GM19463 (cell line): ENCODE data around the gene SRD5A3.
"Not testable (repeated sequence)": the region's sequence is repeated elsewhere in the genome, so short reads cannot be mapped to it uniquely, and the experiment has no call there.

Experiments
- ATAC-seq: cut with Tn5 transposase; IDR thresholded peaks from one replicate; pipeline ENCODE4 v1.9.1; 2021; ENCODE audit warnings: mild to moderate bottlenecking, moderate library complexity; ENCODE audit not compliant: unreplicated experiment

Gene SRD5A3

DNA sequence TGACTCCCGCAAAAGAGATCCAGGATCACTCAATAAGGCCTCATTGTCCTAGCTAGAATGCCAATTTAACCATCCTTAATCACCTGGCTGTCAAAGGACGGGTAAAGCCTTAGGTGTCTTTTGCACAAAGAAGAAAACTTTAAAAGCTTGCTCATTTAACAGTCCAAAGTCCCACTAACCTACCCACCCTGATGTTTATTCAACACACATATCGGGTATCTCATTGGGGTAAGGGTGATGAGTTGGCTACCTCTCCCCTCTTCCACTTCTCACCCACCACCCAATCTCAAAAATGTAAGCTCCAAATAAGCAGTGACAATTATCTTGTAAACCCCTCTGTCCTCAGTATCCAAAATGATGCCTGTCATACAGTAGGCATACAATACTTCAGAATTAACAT lies 988 bp upstream of the SRD5A3 start:
- ATAC-seq: no peak

DNA sequence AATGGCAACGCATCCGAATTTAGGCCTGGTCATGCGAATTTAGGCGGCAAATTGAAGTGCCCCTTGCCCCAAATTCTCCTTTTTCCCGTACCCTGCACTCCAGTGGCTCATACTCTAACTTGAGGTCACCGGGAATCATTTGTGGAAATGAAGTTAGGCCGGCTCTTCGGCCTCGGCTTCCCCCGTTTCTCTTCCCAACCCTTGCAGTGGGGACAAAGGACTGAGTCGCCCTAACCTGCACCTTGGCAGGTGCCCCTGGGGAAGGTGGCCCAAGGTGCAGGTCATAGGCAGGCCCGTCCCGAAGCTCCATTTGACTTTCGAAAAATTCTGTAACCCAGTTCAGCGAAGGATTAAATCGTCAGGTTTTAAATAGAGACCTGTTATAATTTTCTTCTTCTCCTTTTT lies 811 bp downstream of the SRD5A3 start:
- ATAC-seq: no peak

DNA sequence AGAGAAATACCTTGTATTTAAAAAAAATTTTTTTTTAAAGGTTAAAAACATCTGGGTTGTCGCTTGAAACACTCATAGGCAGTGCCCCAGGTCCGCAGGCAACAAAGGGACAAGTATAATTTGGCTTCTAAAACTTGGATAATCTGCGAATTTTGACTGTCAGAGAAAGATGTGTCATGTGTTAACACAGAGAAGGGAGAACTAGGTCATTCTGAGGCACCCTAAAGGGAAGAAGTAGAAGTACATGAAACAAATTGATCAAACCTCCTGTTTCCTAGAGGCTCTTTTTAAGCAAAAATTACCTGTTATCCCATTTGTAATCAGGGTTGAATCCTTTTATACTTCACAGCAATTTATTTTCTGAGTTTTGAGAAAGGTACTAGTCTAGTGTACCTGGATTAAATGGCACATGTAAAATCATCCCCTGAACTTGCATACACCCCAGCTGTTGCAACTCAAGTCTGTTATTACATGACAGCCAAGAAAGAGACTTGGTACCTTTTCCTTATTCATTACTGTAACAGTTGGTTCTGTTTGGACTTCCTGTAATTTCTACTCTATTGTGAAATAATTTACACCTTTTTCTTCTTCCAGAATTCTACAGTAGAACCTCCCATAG lies 1.7 kb downstream of the SRD5A3 start:
- ATAC-seq: no peak

DNA sequence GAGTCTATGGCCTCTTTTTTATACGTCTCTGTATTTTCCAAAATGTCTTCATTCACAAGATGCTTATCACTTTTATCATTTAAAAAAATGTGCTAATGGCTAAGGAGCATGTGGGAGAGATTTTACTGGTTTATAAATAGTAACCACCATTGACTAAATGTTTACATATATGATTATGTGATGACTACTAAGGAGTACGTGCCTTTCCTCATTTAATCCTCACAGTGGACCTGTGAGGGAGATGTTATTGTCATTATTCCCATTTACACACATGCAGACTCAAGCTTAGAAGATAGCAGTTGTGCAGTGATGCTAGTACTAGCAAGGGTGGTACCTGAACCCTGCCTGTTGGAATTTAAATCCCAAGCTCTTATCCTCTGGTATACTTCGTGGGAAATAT lies 2.4 kb downstream of the SRD5A3 start:
- ATAC-seq: no peak

- not testable (repeated sequence) for ATAC-seq
These were observed 4.8 kb downstream of the SRD5A3 start for GRCh38 chr4:55350870-55351269.

- ATAC-seq: no peak
These were observed 5.8 kb downstream of the SRD5A3 start for GRCh38 chr4:55351824-55352223.

- no peak for ATAC-seq
These were observed 6.7 kb downstream of the SRD5A3 start for GRCh38 chr4:55352726-55353125.

DNA sequence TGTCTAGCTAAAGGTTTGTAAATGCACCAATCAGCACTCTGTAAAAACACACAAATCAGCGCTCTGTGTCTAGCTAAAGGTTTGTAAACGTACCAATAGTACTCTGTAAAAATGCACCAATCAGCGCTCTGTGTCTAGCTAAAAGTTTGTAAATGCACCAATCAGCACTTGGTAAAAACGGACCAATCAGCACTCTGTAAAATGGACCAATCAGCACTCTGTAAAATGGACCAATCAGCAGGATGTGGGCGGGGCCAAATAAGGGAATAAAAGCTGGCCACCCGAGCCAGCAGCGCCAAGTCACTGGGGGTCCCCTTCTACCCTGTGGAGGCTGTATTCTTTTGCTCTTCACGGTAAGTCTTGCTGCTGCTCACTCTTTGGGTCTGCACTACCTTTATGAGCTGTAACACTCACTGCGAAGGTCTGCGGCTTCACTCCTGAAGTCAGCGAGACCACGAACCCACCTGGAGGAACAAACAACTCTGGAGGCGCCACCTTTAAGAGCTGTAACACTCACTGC lies 7.2 kb downstream of the SRD5A3 start:
- not testable (repeated sequence) for ATAC-seq

DNA sequence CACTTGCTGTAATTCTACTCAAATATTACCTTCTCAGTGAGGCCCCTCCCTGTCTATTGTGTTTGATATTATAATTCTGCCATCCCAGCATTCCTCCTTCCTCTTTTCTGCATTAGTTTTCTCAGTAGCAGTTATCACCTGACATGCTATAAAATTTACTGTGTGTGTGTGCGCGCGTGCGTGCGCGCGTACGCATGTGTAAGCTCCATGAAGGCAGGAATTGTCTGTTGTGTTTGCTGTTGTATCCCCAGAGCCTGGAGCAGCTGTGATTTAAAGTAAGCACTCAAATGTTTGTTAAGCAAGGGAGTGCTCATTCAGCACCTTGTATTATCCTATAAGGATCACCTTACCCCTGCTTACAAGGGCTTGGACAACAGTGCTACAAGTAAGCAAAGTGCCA lies 8.6 kb downstream of the SRD5A3 start:
- no peak for ATAC-seq

GRCh38 chr4:55355555-55355954 lies 9.5 kb downstream of the SRD5A3 start:
- no peak for ATAC-seq

GRCh38 chr4:55356991-55357461 lies 11.0 kb downstream of the SRD5A3 start:
- no peak for ATAC-seq

DNA sequence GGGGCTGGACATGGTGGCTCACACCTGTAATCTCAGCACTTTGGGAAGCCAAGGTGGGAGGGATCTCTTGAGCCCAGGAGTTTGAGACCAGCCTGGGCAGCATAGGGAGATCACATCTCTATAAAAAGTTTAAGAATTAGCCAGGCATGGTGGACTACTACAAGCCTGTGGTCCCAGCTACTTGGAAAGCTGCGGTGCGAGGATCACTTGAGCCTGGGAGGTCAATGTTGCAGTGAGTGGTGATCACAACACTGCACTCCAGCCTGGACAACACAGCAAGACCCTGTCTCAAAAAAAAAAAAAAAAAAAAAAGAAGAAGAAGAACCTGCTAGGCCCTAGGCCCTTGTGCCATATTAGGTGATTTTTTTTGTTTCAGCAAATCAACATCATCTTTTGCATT lies 12.2 kb downstream of the SRD5A3 start:
- no peak for ATAC-seq

- peak; percentile 69 for ATAC-seq
These were observed 12.6 kb downstream of the SRD5A3 start for GRCh38 chr4:55358668-55359067.

- ATAC-seq: no peak
These were observed 13.4 kb downstream of the SRD5A3 start for GRCh38 chr4:55359397-55359916.

GRCh38 chr4:55362938-55363337 lies 16.9 kb downstream of the SRD5A3 start:
- ATAC-seq: not testable (repeated sequence)

DNA sequence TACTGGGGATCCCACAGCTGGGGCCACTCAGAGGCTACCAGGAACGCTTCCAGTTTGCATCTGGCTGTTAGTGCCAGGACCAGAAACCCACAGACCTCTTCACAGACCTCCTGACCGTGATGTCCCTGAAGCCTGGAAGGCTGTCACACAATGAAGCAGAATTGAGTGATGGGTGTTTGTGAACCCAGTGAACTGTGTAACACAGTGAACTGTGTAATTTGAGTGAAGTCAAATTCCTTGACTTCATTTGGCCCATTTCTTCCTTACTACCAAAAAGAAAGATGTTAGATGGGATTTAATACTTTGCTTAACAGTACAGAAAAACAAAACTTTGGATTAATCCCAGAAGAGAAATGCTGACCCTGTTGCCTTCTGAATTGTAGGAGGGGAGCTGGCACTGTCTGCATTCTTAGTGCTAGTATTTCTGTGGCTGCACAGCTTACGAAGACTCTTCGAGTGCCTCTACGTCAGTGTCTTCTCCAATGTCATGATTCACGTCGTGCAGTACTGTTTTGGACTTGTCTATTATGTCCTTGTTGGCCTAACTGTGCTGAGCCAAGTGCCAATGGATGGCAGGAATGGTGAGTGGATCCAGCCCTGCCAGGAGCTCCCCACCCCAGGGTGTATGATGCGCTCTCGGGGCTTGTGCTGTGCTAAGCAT lies 17.8 kb downstream of the SRD5A3 start:
- no peak for ATAC-seq

DNA sequence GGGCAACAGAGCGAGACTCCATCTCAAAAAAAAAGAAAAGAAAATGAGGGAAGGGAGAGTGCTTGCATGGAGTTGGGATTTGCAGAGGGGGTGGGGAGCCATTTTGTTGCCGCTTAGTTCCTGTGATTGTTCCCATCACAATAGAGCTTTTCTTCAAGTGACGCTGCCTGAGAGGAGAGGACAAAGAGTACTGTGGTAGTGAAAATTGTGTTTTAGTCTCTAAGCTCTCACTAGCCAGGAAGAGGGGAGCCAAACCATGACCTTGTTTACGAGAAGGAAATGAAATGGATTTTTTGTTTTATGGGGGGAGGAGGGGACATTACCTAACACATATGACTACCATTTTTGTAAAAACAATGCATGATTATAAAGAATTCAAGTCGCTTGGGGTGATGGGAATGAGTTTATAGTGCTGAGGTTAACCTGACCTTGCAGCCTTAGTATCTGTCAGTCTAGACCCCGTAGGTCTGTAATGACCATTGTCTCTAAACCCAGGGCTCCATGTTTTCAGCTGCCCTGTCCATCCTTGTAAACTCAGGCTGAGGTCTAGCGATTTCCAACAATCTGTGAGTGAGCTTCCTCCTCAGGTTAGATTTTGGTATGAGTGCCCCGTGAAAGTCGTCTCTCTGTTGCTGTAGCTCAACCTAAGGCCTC lies 18.8 kb downstream of the SRD5A3 start:
- ATAC-seq: no peak

- ATAC-seq: no peak
These were observed 19.3 kb downstream of the SRD5A3 start for GRCh38 chr4:55365345-55365728.

- no peak for ATAC-seq
These were observed 20.6 kb downstream of the SRD5A3 start for GRCh38 chr4:55366621-55367020.

DNA sequence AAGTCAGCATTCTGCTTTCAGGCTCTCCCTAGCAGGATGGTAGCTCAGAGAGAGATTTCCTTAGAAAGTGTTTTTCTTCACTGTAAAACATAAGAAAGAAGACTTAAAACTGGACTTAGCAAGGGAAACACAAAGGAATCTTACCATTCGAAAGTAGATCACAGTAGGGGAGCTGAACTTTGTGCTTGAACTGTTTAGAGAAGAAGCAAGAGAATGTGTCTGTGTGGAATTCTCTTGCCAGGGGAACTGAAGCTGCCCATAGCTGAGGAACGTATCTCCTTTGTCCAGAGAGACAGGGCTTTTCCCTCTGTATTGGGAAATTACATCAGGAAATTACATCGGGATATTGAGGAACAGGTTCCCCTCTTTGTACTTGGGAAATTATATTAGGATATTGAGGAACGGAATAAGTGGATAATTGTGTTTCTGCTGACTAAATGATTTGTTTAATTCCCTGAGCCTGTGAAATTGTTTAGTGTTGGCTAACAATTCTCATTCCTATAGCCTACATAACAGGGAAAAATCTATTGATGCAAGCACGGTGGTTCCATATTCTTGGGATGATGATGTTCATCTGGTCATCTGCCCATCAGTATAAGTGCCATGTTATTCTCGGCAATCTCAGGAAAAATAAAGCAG lies 21.2 kb downstream of the SRD5A3 start:
- no peak for ATAC-seq

- no peak for ATAC-seq
These were observed 23.9 kb downstream of the SRD5A3 start for GRCh38 chr4:55369968-55370367.
